Measurements from ENCODE around the gene NUDCD2.
A peak's percentile ranks its signal among the peaks of the same experiment; 100 is the strongest.
"Not testable (repeated sequence)": the region's sequence is repeated elsewhere in the genome, so short reads cannot be mapped to it uniquely, and the experiment has no call there.

Gene NUDCD2

DNA sequence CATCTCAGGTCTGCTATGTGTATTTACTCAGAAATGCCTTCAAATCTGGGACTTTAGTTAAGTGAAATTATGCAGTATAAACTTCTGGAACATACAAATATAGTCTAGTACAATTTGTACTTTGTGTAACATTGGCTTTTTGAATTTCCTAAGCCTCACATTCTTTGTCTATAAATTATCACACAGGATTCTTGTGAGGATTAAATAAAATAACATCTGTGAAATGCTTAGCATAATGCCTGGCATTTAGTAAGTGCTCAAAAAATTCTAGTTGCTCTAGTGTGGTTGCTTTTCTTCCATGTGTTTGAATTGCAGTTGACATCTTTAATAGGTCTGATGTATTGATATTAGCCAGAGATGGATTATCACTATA, 3.1 kb upstream of the NUDCD2 start:
- no peak for FAIRE-seq

DNA sequence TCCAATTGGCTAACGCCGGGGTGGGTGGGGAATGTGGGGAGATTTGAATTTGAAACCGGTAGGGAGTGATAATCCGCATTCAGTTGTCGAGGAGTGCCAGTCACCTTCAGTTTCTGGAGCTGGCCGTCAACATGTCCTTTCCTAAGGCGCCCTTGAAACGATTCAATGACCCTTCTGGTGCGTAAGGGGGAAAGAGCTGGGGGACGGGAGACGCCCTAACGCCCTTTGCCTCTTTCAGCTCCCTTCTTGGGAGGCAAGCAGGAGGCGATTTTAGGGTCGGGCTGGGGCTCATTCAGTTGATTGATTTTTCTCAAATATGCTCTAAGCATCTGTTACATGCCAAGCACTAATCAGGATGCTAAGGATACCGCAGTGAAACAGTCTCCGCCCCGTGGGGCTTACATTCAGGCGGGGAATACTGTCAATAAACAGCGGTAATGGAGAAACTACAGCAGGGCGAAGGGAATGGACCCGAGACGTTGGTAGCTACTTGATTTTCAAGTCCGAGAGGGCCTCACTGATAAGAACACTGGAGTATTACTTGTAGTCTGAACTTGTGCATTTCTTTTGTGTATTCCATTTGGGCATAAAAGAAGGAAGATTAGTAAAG, 765 bp upstream of the NUDCD2 start, which contains the start of gene HMMR:
Gene HMMR, plus strand, starts transcription at position 71 of the 610 bp plus-strand sequence. Its CDS starts 61 bp downstream, at position 132.
- no peak for FAIRE-seq

DNA sequence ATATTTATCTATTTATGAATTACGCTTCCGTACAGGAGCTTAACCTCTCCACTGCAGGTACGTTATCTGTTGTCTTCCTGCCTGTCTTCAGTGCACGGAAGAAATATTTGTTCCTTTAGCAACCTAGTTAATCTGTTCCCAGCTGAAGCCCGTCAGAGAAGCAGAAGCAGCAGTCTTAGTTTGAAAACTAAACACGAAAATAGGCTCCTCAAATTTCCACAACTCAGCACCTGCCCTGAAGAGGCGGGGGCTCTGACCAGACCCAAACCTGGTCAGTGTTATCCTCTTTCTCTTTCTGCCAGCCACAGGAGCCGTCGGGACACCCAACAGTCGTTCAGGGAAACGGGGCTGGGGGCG, 462 bp downstream of the NUDCD2 start:
- FAIRE-seq, result no peak

DNA sequence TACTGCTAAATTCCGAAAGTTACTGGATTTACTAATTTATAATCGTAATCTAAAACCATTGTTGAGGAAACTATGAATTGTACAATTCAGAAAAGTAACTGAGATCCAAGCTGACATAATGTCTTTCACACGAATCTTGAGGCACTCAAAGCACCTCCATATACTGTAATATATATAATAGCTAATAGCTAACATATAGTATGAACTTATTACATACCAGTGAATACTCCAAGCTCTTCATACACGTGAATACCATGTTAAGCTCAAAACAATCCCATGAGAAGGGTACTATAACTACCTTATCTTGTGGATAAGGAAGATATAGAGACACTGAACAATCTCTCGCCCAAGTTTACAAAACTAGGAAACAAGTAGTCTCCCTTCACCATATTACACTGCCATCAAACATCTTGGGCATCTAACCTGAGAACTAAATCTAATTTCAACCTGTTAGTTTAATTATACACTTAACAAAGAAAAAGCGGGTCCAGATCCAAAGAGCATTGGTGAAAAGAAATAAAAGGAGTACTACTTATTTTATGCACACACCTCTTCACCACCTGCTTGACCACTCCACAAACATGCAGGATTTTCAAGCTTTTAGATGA, 1.0 kb downstream of the NUDCD2 start:
- no peak for FAIRE-seq

DNA sequence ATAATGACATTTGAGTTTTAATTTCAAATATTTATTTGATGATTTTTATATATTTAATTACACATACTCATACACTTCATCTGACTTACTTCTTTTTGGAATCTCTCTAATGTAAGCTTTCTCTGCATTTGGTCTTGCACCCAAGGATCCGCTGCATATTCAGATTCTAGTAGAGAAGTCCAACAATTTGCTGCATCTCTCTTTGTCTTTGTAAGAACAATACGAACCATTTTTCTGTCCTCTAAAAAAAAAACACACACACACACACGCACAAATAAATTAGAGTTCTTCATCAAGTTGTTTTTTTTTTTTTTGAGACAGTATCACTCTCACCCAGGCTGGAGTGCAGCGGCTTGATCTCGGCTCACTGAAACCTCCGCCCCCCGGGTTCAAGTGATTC, 3.1 kb downstream of the NUDCD2 start:
- no peak for FAIRE-seq

DNA sequence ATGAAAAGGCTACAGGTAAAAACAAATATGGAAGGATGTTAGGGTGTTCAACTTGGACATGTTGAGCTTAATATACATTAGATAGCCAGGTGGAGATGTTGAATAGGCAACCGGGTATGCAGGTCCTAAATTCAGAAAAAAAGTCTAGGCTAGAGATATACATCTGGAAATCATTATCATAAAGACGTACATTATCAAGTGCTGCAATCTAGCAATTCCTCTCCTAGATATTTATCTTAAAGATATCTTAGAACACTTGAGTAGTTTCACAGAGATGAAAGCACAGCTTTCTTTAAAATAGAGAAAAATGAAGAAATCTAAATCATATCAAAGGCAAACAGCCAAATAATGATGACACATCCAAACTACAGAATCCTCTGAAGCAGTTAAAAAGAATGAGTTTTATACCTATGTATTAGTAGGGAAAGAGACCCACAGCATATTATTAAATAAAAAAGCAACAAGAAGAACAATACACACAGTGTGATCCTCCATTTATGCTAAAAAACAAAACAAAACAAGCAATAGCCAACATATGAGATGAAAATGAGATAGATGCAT, 3.8 kb downstream of the NUDCD2 start:
- FAIRE-seq, result no peak

DNA sequence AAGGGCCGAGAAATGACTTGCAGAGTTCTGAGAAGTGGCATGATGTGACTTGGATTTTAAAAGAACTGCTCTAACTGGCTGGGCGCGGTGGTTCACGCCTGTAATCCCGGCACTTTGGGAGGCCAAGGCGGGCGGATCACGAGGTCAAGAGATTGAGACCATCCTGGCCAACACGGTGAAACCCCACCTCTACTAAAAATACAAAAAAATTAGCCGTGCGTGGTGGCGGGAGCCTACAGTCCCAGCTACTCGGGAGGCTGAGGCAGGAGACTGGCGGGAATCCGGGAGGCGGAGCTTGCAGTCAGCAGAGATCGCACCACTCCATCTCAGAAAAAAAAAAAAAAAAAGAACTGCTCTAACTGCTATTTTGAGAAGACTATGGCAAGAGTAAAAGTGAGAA, 4.5 kb downstream of the NUDCD2 start:
- FAIRE-seq, result not testable (repeated sequence)

DNA sequence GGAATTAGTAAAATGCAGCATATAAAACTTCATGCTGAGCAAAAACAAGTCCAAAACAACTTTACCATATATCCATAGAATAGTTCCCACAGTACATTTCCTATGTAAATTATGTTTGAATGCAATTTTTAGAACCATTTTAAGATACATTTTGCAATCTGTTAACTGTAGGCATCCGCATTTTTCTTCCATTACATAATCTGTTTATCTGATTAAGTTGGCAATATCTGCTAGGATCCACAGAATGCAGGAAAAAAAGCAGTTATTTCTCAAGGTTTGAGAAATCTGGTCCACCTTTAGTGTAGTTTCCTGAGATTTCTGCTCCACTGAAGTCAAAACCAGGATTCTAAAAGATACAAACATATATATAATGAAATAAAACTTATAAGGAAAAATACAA, 6.2 kb downstream of the NUDCD2 start:
- FAIRE-seq, result no peak

DNA sequence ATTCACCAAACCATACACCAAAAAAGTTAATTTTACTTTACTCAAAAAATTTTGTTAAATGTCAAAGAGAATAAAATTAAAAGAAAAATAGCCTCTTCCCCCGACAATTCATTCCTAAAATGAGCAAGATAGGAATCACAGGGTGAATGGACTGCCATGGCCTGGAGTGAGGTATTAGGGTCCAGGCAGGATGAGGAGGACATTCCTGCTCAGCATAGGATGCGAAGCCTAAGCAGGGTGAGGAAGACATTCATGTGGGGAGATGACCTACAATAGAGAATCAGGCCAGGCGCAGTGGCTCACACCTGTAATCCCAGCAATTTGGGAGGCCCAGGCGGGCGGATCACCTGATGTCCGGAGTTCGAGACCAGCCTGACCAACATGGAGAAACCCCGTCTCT, 8.4 kb downstream of the NUDCD2 start:
- FAIRE-seq, result no peak

DNA sequence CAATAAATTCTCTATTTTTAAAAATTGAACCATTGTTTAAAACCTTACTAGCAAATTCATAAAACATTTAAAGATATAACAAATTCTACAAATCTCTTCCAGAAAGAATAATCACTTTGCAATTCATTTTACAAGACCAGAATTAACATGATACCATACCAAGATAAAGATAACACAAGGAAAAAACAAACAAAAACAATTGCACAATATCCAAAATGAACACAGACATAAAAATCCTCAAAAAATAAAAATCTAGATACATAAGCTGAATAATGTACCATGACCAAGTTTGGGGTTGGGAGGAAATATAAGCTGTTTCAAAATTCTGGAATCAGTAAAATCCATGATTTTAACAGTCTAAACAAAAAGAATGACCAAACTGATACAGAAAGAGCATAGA, 11.4 kb downstream of the NUDCD2 start:
- FAIRE-seq, result no peak

DNA sequence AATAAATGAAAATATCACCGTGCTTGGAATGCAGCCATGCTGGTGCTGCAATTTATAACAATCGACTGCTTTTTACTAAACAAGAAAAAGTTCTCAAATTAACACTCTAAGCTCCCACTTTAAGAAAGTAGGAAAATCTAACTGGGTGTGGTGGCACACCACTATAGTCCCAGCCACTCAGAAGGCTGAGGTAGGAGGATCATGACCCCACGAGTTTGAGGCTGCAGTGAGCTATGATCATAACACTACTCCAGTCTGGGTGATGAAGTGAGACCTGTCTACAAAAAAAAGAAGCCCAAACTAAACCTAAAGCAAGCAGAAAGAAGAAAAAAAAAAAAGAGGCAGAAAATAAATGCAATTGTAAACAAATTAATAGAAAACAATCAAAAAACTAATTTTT, 12.0 kb downstream of the NUDCD2 start:
- FAIRE-seq, result no peak

DNA sequence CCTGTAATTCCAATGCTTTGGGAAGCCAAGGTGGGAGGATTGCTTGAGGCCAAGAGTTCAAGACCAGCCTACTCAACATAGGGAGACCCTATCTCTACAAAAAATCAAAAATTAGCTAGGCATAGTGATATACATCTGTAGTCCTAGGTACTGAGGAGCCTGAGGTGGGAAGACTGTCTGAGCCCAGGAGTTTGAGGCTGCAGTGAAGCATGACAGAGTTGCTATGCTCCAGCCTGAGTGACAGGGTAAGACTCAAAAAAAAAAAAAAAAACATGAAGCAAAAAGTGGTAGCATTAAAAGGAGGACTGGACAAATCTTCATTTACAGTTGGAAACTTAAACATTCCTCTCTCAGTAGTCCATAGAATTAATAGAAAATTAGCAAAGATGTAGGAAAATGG, 12.7 kb downstream of the NUDCD2 start:
- FAIRE-seq, result no peak

DNA sequence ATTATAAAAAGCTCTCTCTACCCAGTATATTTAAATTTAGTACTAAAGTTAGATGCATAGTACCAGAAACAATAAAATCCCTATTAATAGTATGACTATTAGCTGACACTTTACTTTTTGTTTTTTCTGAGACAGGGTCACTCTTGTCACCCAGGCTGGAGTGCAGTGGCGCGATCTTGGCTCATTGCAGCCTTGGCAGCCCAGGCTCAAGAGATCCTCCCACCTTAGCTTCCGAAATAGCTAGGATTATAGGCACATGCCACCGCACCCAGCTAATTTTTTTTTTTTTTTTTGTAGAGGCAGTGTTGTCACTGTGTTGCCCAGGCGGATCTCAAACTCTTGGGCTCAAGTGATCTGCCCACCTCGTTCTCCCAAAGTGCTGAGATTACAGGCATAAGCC, 14.6 kb downstream of the NUDCD2 start:
- FAIRE-seq, result no peak

DNA sequence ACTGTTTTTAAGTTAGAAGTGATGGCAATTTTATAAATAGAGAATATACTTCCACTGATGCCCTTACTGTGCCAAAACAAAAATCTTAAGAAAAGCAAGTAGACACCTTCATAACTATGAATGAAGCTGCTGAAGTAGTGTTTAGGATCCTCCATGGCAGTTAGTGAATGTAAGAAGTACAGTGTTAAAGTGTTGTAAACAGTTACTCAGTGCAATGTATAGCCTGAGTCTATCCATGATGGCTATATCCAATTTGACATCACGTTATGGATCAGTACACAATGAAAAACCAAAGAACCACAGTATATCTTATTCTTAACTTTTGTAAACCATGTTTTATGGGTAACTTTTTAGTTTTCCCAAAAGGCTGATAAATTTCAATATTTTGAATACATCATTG, 15.4 kb downstream of the NUDCD2 start:
- FAIRE-seq, result no peak

DNA sequence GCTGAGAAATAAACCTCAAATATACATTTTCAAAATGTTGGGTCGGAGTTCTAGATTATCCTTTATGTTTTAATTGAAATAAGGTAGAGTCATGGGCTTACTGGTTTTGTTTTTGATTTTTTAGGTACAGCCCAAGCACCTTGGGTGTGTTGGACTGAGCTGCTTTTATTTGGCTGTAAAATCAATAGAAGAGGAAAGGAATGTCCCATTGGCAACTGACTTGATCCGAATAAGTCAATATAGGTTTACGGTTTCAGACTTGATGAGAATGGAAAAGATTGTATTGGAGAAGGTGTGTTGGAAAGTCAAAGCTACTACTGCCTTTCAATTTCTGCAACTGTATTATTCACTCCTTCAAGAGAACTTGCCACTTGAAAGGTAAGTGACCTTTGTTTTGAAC, 18.9 kb downstream of the NUDCD2 start:
- FAIRE-seq, result no peak

DNA sequence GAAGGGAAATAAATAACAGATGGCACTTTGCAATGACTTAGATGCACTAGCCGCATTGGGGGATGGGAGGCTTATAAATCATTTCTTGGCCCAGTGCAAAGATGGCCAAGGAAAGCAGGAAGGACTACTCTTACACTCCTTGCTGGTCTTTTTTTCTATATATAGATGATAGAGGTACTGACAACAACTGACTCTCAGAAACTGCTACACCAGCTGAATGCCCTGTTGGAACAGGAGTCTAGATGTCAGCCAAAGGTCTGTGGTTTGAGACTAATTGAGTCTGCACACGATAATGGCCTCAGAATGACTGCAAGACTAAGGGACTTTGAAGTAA, 20.8 kb downstream of the NUDCD2 start:
- FAIRE-seq, result no peak

DNA sequence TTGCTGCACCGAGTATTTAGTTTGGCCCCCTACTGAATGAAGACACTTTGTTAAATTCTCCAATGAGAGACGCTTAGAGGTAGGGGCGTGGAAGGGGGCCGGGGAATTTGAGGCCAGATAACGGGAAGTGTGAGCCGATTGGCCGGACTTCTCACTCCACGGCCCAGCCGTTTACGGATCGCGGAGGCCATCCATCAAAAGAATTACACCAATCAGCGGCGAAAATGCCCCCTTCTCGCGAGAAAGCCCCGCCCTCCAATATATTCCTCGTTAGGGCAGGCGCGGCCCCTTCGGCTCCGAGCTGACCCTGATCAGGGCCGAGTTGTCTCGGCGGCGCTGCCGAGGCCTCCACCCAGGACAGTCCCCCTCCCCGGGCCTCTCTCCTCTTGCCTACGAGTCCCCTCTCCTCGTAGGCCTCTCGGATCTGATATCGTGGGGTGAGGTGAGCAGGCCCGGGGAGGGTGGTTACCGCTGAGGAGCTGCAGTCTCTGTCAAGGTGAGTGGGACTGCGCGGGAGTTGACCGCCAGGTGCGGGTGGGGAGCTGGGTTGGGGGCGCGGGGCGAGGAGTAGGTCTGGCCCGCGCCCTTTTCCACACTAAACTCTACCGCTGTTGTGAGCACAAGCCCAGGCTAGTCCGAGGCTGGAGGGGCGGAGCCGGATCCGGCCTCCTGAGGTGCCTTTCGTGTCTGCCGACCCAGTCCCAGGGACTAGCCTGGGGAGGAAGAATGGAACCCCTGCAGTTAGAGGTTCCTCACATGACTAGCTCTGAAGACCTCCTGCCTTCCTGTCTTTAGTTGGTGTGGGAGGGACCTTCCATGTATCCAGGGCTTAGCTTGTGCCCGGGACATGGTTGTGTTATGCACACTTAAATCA, 22.4 kb downstream of the NUDCD2 start, which contains the start of gene CCNG1:
Gene CCNG1, plus strand, starts transcription at position 287 of the 874 bp plus-strand sequence. CDS start 1,662 bp downstream, outside the sequence.
- peak; percentile 97 for FAIRE-seq

DNA sequence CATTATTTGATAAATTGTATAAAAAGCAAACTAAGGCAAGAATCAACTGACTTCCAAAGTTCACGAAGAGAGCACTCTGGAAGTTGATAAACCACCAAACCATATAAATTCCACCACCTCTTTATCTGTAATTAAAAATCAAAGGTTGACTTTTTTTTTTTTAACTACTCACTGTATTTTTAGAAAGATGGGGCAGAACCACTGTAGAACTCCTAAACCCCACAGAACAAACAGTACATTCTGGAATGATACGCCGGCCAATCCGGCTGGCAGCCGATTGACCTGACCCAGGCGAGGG, 22.9 kb downstream of the NUDCD2 start:
- FAIRE-seq, result no peak

DNA sequence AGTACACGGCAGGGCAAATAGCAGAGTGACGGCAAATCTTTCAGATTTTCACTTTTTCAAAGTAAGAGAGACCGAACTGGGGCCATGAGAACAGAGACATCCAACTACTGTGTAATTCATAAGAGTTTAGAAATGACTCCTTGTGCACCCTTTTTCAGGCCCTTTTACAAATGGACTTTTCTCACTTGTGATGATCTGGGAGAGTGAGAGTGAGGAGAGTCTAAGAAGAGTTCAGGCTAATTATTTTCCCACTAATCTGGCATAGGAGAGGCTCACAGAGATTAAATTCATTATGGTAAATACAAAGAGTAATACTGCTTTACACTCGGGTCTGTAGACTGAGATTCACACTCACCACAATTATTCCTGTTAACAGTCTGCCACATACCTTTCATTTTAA, 23.4 kb downstream of the NUDCD2 start:
- no peak for FAIRE-seq

DNA sequence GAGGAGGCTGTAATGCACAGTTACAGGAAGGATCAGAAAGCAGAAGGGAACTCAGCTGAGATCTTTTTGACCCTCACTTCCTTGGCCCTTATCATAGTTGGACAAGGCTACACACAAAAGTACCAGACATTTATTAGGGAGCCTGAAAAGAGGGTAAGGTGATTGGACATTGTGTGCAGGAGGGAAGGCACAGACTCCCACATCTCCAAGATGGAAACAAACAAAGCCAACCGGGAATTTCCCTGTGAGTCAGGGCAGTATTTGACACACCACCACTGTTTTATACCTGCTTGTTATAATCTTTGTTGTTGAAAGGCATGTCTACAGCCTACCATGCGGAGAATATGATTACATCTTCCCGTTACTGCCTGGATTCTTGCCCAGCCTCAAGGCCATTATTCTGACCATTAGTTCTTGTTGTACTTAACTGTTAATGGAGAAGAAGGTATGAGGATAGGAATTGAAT, 25.5 kb downstream of the NUDCD2 start:
- no peak for FAIRE-seq

DNA sequence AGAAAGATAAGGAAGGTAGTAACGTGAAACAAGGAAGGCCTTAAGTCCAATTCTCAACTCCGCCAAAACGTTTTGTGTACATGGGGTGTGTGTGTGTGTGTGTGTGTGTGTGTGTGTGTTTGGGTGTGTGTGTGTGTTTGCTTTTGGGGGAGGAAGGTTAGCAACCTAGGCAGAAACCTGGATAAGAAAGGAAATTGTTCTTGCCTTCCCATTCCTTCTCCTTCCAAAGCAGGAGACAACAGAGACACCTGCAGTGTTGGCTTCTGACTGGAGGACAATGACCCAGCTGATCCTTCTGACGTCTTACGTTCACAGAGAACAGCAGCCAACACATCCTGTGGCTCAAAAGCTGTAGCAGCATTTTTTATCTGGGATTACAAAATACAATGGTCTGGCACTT, 26.6 kb downstream of the NUDCD2 start:
- no peak for FAIRE-seq

DNA sequence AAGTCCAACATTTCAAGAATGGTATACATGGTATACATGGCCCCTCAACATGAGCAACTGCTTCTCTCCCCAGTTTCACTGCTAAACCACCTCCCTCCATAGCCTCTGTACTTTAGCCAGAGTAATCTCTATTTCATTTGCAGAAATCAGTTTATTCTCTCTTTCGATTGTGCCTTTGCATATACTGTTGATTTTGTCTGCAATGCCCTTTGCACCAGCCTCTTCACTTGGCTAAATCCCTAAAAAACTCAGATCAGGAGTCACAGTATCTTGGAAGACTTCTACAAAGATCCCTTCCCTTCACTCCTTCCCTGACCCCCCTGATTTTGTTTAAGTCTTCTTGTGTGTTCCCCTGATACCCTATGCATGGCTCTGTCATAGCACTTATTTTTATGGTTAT, 27.4 kb downstream of the NUDCD2 start:
- FAIRE-seq, result no peak

DNA sequence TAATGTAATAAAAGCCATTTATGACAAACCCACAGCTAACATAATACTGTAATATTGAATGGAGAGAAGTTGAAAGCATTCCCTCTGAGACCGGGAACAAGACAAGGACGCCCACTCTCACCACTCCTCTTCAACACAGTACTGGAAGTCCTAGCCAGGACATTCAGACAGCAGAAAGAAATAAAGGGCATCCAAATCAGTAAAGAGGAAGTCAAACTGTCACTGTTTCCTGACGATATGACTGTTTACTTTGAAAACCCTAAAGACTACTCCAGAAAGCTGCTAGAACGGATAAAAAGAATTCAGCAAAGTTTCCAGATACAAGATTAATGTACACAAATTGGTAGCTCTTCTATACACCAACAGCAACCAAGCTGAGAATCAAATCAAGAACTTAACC, 33.8 kb downstream of the NUDCD2 start:
- not testable (repeated sequence) for FAIRE-seq

DNA sequence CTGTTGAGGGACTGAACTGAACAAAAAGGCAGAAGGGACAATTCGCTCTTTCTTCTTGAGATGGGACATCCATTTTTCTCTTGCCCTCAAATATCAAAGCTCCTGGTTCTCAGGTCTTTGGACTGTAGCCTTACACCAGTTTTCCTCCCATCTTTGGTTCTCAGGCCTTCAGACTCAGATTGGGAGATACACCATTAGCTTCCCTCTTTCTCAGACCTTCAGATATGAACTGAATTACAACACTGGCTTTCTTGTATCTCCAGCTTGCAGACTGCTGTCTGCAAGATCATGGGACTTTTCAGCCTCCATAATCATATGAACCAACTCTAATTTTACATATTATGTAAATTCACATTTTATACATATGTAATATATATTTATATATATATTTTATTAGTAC, 35.1 kb downstream of the NUDCD2 start:
- no peak for FAIRE-seq

Measured in TTC549 (cell line).